Adrenal gland (tissue), 5 donors: ENCODE measurements around the gene SHLD1.

Source experiments
- CTCF ChIP-seq, 6 experiments: fragments of 450-650 bp in 4 of 6; fragments of 200-600 bp in 2 of 6; sonication (generic) in 1 of 6; IDR thresholded peaks; 1 replicate in 5 of 6; 2 replicates in 1 of 6; pipeline versions ENCODE4 v1.5.1 to v1.8.0; 2016 to 2021; ENCODE audit warnings: antibody characterized with exemption in 6 of 6, mild to moderate bottlenecking in 2 of 6, moderate library complexity in 1 of 6
- POLR2A ChIP-seq, 2 donors: fragments of 450-650 bp; IDR thresholded peaks; one replicate each; pipeline ENCODE4 v1.6.1; 2017; ENCODE audit warnings: antibody characterized with exemption in 2 of 2, mild to moderate bottlenecking in 2 of 2, moderate library complexity in 1 of 2
- donor health status: DM: no; HTN: no; CAD: no.

- TF ChIP-seq CTCF (IDR thresholded peaks at IDR 0.05) (no peak), POLR2A (IDR thresholded peaks at IDR 0.05) (no peak)
These were observed 4.1 kb upstream of the SHLD1 start for GRCh38 chr20:5746064-5746463.
